Spleen (tissue), 11 donors: ENCODE results near the gene SLC66A1. TPM values are rescaled to one million over a fixed set of nuclear protein-coding genes. Genes with fewer than 3 reads are reported as not detected.

Experiments used
- DNase-seq: peaks from one replicate; pipeline ENCODE4 v3.0.0-alpha.2; 2020
- H3K27ac ChIP-seq, 8 donors: fragments of 200-600 bp; sonication (generic) in 7 of 8; 1 replicate in 4 of 8; 2 replicates in 4 of 8; pipeline versions ENCODE4 v1.5.0 to v1.8.0; 2016 to 2021; ENCODE audit warnings: inconsistent platforms in 4 of 8, mild to moderate bottlenecking in 4 of 8, moderate library complexity in 1 of 8
- H3K27me3 ChIP-seq, 7 donors: fragments of 200-600 bp; sonication (generic) in 6 of 7; replicated peaks in 1 of 7; 1 replicate in 4 of 7; 2 replicates in 3 of 7; pipeline versions ENCODE4 v1.5.0 to v1.8.0; 2016 to 2021; ENCODE audit warnings: inconsistent platforms in 3 of 7, mild to moderate bottlenecking in 1 of 7
- H3K36me3 ChIP-seq, 6 donors: fragments of 200-600 bp; sonication (generic) in 5 of 6; 1 replicate in 4 of 6; 2 replicates in 2 of 6; pipeline versions ENCODE4 v1.5.0 to v1.8.0; 2016 to 2021; ENCODE audit warnings: inconsistent platforms in 2 of 6
- H3K4me1 ChIP-seq, 6 donors: fragments of 200-600 bp; sonication (generic) in 5 of 6; 1 replicate in 3 of 6; 2 replicates in 3 of 6; pipeline versions ENCODE4 v1.5.0 to v1.8.0; 2016 to 2021; ENCODE audit warnings: inconsistent platforms in 3 of 6
- H3K4me3 ChIP-seq, 8 donors: fragments of 200-600 bp; sonication (generic) in 7 of 8; 1 replicate in 4 of 8; 2 replicates in 4 of 8; pipeline versions ENCODE4 v1.5.0 to v1.8.0; 2016 to 2021; ENCODE audit warnings: inconsistent platforms in 4 of 8, mild to moderate bottlenecking in 4 of 8, moderate library complexity in 2 of 8
- H3K9me3 ChIP-seq, 8 donors: fragments of 200-600 bp; sonication (generic) in 7 of 8; 1 replicate in 4 of 8; 2 replicates in 4 of 8; pipeline versions ENCODE4 v1.5.0 to v1.8.0; 2016 to 2021; ENCODE audit warnings: inconsistent platforms in 4 of 8
- CTCF ChIP-seq, 11 experiments: fragments of 200-600 bp in 7 of 11; fragments of 450-650 bp in 4 of 11; sonication (generic) in 4 of 11; IDR thresholded peaks in 8 of 11; conservative IDR thresholded peaks in 3 of 11; 1 replicate in 7 of 11; 2 replicates in 4 of 11; pipeline versions ENCODE4 v1.4.0 to v1.8.0; 2016 to 2021; ENCODE audit warnings: antibody characterized with exemption in 11 of 11, inconsistent platforms in 4 of 11, mild to moderate bottlenecking in 1 of 11
- POLR2A ChIP-seq, 3 donors: fragments of 450-650 bp; IDR thresholded peaks; one replicate each; pipeline ENCODE4 v1.5.1; 2017; ENCODE audit warnings: antibody characterized with exemption in 3 of 3, mild to moderate bottlenecking in 1 of 3
- POLR2AphosphoS5 ChIP-seq, 3 donors: sonication (generic); formaldehyde crosslinking; IDR thresholded peaks; one replicate each; pipeline ENCODE4 v1.5.1; 2017; ENCODE audit warnings: antibody characterized with exemption in 3 of 3
- WGBS, 5 donors: extraction: QIAGEN DNeasy Blood & Tissue Kit in 3 of 5; methylation state at CpG; one replicate each; pipeline versions ENCODE4 v1.1.5 to v1.1.7; 2013 to 2018; 5-methylcytosine and 5-hydroxymethylcytosine counted together
- intact Hi-C: fragments of 100-400 bp; cut with DNase I; formaldehyde crosslinking; loops from one replicate; pipeline ENCODE4 v1.15.0; 2023; ENCODE audit warnings: low total_unique reads
- polyA plus RNA-seq, 3 donors: library from polyadenylated mRNA; stranded (reverse); fragments of 200-250 nt; gene quantifications; one replicate each; pipeline ENCODE4 v1.2.1, GENCODE V29; 2013
- total RNA-seq, 7 donors: library from RNA; depleted of rRNA in 3 of 7; stranded (reverse); fragments of >200 nt in 3 of 7; fragmentation: NEBNext Ultra II Directional in 4 of 7; extraction: Animal tissue kit (Norgen Biotek cat#: 25700) in 4 of 7; gene quantifications; one replicate each; pipeline versions ENCODE4 v1.1.0 to v1.2.1, GENCODE V29; 2016 to 2021
- donor health status: healthy with polysubstance abuse.
- donor health status: DM: no; HTN: no; CAD: no; lungs with moderate emphysema.
- donor health status: DM: no; HTN: no; CAD: no.
- donor health status: Bipolar disorder and iron deficiency.
- donor health status: healthy.
- donor health status: DM: no; HTN: no; CAD: no.
- donor health status: DM: yes; HTN: yes; CAD: no.

The SLC66A1 gene
- total and polyA plus RNA-seq, 10 donors, result 9.6 to 20.9 (median 13.9) TPM

- Histone ChIP-seq H3K27ac (no peak overlapping the region), H3K27me3 (no peaks in the 10 kb centered on the region), H3K4me1 (peaks cover 0 to 40% (median 10%) of the 10 kb centered on the region in 6 donors), H3K36me3 (peaks cover 5 to 83% (median 52%) of the 10 kb centered on the region in 6 donors), H3K4me3 (no peak overlapping the region), H3K9me3 (no peaks in the 10 kb centered on the region)
- intact Hi-C loops, result no loop called here
- WGBS, 5 donors, result 93 to 95% (median 94%) methylated on average over 13 of the region's 13 CpGs
- no peak for DNase-seq
- TF ChIP-seq POLR2AphosphoS5 (IDR thresholded peaks at IDR 0.05), result no peak
- TF ChIP-seq CTCF (IDR thresholded peaks at IDR 0.05 in 8 of 11, conservative IDR thresholded peaks at IDR 0.05 in 3 of 11), result no peak
- no peak for TF ChIP-seq POLR2A (IDR thresholded peaks at IDR 0.05)
Observed at GRCh38 chr1:19357299-19357986, 45.3 kb downstream of the SLC66A1 start.

GRCh38 chr1:19358710-19359109 lies 46.6 kb downstream of the SLC66A1 start:
- Histone ChIP-seq H3K27me3 (no peaks in the 10 kb centered on the region), H3K4me3 (no peak overlapping the region), H3K4me1 (peaks cover 0 to 36% (median 4%) of the 10 kb centered on the region in 6 donors), H3K9me3 (no peaks in the 10 kb centered on the region), H3K36me3 (peaks cover 5 to 83% (median 41%) of the 10 kb centered on the region in 6 donors), H3K27ac (no peak overlapping the region)
- DNase-seq, result no peak
- intact Hi-C loops, result no loop called here
- 90 to 93% (median 92%) methylated on average over 8 of the region's 8 CpGs for WGBS, 5 donors
- TF ChIP-seq CTCF (IDR thresholded peaks at IDR 0.05 in 8 of 11, conservative IDR thresholded peaks at IDR 0.05 in 3 of 11), result no peak
- TF ChIP-seq POLR2AphosphoS5 (IDR thresholded peaks at IDR 0.05), result no peak
- TF ChIP-seq POLR2A (IDR thresholded peaks at IDR 0.05), result no peak

- intact Hi-C loops, result no loop called here
- 65 to 80% (median 70%) methylated on average over 5 to 11 of the region's 11 CpGs for WGBS, 5 donors
- H3K27ac ChIP-seq, result no peak overlapping the region
Observed at GRCh38 chr1:19359357-19359756, 47.2 kb downstream of the SLC66A1 start.

GRCh38 chr1:19360016-19360415 lies 47.9 kb downstream of the SLC66A1 start:
- intact Hi-C loops, result no loop called here
- Histone ChIP-seq H3K27ac (no peak overlapping the region), H3K4me3 (no peak overlapping the region), H3K9me3 (no peaks in the 10 kb centered on the region), H3K27me3 (no peaks in the 10 kb centered on the region), H3K36me3 (peaks cover 5 to 83% (median 32%) of the 10 kb centered on the region in 6 donors), H3K4me1 (peaks cover 0 to 44% (median 4%) of the 10 kb centered on the region in 6 donors)
- no peak for TF ChIP-seq POLR2A (IDR thresholded peaks at IDR 0.05)
- no peak for TF ChIP-seq POLR2AphosphoS5 (IDR thresholded peaks at IDR 0.05)
- no peak for TF ChIP-seq CTCF (IDR thresholded peaks at IDR 0.05 in 8 of 11, conservative IDR thresholded peaks at IDR 0.05 in 3 of 11)
- DNase-seq, result no peak
- 38 to 49% (median 43%) methylated on average over 6 of the region's 6 CpGs for WGBS, 5 donors

More at GRCh38 chr1:19359357-19359756, 47.2 kb downstream of the SLC66A1 start:
- DNase-seq, result no peak
- TF ChIP-seq POLR2AphosphoS5 (IDR thresholded peaks at IDR 0.05) (peak in 1 of 3 donors; percentile 50), POLR2A (IDR thresholded peaks at IDR 0.05) (no peak)
- Histone ChIP-seq H3K36me3 (peaks cover 5 to 83% (median 34%) of the 10 kb centered on the region in 6 donors), H3K9me3 (no peaks in the 10 kb centered on the region), H3K4me1 (peaks cover 0 to 42% (median 4%) of the 10 kb centered on the region in 6 donors), H3K27me3 (no peaks in the 10 kb centered on the region), H3K4me3 (no peak overlapping the region)
